GM12872 (cell line): ENCODE data around the gene KSR2.

Source experiments
- CTCF ChIP-seq: IDR thresholded peaks from 3 replicates; pipeline ENCODE4 v1.5.1; 2011; ENCODE audit warnings: low read depth, mild to moderate bottlenecking, low read length, moderate library complexity; ENCODE audit not compliant: insufficient read depth

The KSR2 gene

DNA sequence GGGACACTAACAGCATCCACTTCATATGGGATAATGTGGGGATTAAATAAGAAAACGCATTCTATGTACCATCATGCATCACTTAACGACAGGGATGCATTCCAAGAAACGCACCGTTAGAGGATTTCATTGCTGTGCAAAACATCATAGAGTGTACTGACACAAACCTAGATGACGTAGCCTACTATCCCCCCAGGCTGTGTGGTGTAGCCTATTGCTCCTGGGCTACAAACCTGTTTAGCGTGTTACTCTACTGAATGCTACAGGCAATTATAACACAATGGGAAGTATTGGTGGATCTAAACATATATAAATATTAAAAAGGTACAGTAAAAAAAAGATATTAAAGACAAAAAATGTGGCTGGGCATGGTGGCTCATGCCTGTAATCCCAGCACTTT, 230.6 kb downstream of the KSR2 start:
- no peak for TF ChIP-seq CTCF

DNA sequence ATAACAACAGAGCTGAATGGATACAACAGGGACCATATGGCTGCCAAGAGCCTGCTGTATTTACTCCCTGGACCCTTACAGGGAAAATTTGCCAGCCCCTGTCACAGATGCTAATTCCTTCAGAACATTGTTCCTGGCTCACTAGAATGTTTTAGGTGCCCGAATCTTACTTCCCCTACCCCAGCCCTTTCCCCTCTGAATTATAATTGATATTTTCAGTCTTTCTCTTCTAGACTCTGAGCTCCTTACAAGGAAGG, 235.3 kb downstream of the KSR2 start:
- TF ChIP-seq CTCF, result no peak

DNA sequence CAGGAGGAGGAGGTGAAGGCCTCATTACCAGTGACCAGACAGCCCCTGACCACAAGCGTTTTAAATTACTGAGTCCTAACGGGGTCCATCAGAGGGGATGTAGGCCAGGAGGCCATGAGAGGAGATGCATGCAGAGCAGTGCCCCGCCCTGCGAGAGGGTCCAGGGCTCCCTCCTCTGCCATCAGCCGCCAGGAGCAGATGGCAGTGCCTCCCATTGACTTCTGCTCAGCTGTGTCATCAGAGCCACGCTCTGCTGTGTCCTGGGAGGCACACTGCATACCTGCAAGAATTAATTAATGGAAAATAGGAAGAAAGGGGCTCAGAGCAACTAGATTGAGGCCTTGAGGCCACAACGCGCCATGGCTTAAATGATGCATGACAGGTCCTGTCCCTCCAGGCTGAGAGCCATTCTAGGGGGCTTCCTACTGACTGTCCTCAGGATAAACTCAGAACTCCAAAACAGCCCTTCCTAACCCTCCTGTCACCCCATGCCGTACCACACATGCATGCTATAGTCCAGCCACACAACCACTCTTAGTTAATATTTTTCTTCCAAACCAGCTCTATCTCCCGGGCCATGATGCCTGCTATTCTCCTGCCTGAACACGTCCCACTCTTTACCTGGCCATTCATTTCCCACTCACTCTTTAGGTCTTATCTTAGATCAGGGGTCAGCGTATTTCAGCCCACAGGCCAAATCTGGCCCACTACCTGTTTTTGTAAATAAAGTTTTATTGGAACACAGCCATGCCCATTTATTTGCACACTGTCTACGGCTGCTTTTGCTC, 235.8 kb downstream of the KSR2 start:
- no peak for TF ChIP-seq CTCF

DNA sequence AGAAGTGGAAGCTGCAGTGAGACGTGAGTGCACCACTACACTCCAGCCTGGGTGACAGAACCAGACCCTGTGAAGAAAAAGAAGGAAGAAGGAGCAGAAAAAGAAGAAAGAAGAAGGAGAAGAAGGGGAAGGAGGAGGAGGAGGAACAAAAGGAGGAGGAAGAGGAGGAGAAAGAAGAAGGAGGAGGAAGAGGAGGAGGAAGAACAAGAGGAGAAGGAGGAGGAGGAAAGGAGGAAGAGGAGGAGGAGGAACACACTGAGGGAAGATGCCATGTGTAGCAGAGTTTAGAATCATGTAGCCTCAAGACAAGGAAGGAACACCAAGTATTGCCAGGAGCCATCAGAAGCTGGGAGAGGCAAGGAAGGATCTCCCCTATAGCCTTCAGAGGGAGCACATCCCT, 241.5 kb downstream of the KSR2 start:
- no peak for TF ChIP-seq CTCF

- TF ChIP-seq CTCF, result no peak
Measured at GRCh38 chr12:117724543-117724942, 244.2 kb downstream of the KSR2 start.

DNA sequence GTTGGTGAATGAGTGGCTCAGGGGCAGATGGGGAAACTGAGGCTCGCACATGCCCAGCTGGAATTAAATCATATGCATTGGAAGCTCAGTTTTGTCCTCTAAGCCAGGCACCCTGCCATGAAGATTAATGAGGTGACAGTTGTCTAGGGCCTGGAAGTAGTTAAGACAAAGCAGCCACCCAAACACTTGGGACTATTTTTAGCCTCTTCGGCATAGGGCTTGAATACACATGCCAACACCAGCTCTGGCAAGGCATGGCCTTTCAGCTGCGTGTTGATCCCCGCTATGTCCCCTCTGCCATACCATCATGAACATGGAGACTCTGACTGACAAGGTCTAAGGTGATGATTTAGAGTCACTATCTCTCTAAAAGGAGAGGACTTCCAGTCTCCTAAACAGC, 250.2 kb downstream of the KSR2 start:
- no peak for TF ChIP-seq CTCF

- TF ChIP-seq CTCF, result no peak
Measured at GRCh38 chr12:117718141-117718540, 250.6 kb downstream of the KSR2 start.
